Activated CD4-positive, CD25-positive, alpha-beta regulatory T cell treated with anti-CD3 and anti-CD28 coated beads, Interleukin-2, amount 50 U/mL, for 24 hours (primary cell): ENCODE data around the gene CHKB.
A peak's percentile ranks its signal among the peaks of the same experiment; 100 is the strongest.
"Not testable (repeated sequence)": the region's sequence is repeated elsewhere in the genome, so short reads cannot be mapped to it uniquely, and the experiment has no call there.

Experiments used
- ATAC-seq, 2 donors: fragments of 150-1000 bp; cut with Tn5 transposase; one replicate each; pipeline ENCODE4 v1.10.0; 2021; ENCODE audit warnings: mild to moderate bottlenecking in 1 of 2, moderate library complexity in 1 of 2

CHKB gene, protein sequence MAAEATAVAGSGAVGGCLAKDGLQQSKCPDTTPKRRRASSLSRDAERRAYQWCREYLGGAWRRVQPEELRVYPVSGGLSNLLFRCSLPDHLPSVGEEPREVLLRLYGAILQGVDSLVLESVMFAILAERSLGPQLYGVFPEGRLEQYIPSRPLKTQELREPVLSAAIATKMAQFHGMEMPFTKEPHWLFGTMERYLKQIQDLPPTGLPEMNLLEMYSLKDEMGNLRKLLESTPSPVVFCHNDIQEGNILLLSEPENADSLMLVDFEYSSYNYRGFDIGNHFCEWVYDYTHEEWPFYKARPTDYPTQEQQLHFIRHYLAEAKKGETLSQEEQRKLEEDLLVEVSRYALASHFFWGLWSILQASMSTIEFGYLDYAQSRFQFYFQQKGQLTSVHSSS

DNA sequence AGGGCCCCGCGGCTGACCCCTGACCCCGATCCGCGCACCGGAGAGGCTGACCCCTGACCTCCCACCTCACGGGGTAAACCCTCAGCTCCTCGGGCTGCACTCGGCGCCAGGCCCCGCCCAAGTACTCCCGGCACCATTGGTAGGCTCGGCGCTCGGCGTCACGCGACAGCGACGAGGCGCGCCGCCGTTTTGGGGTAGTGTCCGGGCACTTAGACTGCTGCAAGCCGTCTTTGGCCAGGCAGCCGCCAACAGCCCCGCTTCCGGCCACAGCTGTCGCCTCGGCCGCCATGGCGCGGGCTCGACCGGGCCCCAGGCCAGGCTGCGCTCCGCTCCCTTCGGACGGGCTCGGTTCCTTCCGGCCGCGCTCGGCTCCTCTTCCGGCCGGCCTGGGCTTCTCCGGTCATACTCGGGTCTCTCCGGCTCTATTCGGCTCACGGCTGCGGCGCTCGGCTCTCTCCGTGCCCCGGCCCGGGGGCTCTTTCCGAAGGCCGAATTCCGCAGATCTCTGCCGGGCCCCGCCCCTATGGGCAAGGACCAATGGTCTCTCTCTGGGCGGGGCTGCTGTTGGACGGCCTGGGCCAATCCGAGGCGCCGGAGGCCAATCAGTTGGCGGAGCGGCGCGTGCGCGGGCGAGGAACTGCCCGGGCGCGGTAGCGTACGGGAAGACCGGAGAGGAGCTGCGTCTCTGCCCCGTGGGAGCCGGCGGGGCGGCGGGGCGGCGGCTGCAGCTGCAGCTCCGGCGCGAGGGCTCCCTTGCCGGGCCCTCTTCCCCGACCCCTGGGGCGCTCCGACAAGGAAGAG, at the start of gene CHKB:
TSS of gene CHKB (minus strand) at position 357 of the 801 bp plus-strand sequence. CDS start at position 289, 68 bp downstream.
- peak; percentile 93 for ATAC-seq

DNA sequence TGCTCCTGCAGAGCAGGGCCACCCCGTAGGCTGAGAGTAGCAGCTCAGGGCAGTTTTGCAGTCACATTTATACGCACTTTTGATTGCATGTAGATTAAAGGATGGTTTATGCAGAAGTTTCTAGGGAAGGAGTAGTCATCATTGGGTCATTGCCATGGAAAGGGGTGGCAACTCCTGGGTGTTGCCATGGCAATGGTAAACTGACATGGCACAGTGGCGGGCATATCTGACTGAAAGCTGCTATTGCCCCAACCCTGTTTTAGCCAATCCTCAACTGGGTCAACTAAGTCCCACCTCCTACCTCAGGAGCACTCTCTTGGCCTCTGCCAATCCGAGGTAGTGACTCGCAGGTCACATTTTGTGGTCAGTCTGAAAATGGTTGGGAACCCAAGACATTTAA, 47.7 kb upstream of the CHKB start:
- ATAC-seq, result no peak

DNA sequence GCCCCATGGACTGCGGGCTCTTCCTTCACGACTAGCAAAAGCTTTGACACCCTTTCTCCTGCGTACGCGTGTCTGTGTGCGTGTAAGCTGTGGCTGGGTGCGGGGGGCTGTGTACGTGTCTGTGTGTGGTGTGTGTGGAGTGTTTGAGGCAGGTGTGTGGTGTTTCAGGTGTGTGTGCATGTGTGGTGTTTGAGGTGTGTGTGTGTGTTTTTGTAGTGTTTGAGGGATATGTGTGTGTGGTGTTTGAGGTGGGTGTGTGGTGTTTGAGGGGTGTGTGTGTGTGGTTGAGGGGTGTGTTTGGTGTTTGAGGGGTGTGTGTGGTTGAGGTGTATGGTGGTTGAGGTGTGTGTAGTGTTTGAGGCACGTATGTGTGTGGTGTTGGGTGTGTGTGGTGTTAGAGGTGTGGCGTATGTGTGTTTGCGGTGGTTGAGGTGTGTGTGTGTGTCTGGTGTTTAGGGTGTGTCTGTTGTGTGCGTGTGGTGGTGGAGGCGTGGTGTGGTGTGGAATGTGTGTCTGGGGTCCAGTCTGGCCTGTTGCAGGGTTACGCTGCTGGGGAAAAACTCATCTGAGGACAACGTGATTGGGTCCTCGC, 46.0 kb upstream of the CHKB start:
- ATAC-seq, result peak; percentile 5 to 15

DNA sequence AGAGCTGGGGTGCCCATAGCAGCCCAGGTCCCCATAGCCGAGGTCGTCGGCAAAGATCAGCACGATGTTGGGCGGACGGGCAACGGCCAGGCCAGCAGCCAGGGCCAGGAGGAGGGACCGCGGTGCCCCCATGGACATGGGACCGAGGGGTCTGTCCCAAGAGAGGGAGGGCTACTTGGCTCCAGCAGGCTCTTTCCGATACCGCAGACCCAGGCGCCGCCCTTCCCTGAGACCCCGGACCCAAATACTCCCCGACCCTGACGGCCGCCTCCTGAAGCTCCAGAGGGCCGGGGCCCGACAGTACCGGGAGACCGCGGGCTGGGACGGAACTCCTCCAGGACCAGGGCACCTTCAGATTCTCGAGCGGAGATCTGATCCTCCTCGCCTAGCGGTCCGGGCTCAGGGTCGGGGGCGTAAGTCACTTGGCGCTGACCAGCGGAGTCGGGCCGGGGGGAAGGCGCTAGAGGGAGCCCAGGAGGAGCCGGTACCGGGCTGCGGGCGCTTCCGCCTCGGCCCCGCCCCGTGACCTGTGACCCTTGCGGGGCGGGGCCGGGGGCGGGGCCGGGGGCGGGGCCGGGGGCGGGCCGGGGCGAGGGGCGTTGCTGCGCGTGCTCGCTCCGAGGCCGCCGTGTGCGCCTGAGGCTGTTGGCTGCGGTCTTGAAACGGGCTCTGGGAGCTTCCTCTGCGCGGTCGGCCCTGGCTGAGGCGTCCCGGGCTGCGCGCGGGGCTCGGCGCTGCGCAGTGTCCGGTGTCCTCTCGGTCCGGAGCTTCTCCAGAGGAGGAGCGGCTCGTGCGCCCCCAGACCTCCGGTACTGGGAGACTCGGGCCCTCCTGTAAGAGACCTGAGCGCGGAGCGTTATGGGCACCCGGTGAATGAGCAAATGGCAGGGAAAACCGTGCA, 45.2 kb upstream of the CHKB start, which contains the start of gene ARSA:
TSS of gene ARSA (minus strand) at position 511 of the 901 bp plus-strand sequence. CDS start at position 138, 373 bp downstream.
- ATAC-seq, result peak; percentile 92 to 95

DNA sequence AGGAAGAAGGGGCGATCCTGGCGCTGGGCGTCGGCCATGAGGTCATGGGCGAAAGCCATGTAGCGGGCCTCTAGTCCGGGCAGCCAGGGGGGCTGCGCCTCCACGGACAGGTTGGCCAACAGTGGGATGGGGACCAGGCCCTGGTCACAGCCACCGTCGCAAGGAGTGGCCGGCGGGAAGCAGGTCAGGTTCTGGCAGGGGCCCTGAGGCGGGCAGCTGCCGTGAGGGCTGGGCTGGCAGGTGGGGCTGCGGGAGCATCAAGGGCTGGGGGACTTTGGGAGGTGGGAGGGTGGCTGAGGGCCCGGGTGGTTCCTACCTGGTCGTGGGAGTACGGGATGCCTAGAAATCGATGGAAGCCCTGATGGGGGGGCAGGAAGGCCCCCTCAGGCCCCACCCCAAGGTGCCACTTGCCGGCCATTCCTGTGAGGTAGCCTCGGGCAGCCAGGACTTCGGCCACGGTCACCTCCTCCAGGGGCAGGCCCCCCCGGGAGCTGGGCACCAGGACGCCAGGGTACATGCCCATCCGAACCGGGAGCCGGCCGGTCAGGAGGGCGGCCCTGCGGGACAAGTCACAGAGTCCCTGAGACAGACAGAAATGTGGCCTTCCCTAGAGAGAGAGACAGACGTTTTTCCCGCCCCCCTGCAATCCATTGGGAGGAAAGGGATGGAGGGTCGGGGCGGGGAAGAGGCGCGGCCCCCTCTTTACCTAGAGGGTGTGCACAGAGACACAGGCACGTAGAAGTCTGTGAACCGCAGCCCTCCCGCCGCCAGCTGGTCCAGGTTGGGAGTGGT, 44.4 kb upstream of the CHKB start:
- ATAC-seq, result no peak

DNA sequence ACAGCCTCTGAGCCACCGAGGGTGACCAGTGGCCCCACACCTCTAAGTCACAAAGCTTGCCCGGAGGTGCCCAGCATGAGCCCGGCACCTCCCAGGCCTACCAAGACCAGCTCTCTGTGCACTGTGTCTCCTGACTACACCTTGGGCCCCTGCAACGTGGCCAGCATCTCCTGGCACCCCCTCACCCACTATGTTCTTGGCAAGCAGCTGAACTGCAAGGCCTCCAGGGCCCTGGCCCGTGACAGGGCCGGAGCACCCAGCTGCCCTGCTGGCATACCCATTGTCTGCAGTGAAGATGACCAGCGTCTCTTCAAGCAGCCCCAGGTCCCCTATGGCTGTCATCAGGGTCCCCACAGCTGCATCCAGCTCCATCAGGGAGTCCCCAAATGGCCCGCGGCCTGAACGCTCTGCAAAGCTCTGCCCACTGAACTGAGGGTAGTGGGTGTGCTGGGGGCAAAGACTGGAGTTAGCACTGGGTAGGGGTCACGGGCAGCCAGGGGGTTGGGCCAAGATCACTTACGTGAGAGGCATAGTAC, 43.7 kb upstream of the CHKB start:
- no peak for ATAC-seq

DNA sequence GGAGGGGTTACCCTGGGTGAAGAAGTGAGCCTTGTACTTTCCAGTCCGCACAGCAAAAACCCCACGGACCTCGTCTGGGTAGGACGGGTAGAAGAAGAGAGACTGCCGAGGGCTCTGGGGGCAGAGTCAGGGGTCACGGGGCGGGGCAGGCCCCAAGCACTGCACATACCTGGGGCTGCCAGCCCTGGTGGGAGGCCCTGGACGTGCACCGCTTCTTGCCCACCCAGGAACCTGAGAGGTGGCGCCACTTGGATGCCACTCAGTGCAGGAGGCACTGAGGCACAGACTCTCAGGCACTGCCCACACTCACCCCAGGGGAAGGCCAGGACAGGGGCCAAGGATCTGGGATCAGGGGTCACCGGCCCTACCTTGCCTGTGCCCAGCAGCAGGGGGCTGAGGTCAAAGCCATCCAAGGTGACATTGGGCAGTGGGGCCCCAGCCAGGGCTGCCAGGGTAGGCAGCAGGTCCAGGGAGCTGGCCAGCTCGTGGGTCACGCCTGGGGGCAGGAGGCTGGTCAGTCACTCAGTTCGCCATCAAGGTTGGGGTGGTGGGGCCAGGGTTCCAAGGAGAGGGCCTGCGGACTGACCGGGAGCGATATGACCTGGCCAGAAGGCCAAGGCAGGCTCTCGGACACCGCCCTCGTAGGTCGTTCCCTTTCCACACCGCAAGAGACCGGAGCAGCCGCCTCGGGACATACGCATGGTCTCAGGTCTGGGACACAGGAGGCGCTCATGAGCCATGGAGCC, 43.1 kb upstream of the CHKB start:
- ATAC-seq, result no peak

DNA sequence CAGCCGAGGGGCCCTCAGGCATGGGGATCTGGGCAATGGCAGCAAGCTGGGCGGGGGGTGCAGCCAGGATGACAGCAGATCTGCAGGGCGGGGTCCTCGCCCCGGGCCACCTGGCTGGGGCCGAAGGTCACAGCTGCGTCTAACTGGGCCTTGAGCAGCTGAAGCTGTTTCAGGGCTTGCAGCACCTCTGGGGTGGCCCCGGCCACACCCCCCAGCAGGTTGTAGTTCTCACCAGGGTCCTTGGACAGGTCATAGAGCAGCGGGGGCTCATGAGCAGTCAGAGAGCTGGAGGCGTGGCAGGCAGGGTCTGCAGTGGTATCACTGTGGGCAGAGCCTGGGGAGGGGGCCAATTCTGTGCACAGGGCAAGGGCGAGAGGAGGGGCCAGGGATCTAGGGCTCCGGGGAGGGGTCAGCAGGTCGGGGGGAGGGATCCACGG, 42.5 kb upstream of the CHKB start:
- ATAC-seq, result no peak

DNA sequence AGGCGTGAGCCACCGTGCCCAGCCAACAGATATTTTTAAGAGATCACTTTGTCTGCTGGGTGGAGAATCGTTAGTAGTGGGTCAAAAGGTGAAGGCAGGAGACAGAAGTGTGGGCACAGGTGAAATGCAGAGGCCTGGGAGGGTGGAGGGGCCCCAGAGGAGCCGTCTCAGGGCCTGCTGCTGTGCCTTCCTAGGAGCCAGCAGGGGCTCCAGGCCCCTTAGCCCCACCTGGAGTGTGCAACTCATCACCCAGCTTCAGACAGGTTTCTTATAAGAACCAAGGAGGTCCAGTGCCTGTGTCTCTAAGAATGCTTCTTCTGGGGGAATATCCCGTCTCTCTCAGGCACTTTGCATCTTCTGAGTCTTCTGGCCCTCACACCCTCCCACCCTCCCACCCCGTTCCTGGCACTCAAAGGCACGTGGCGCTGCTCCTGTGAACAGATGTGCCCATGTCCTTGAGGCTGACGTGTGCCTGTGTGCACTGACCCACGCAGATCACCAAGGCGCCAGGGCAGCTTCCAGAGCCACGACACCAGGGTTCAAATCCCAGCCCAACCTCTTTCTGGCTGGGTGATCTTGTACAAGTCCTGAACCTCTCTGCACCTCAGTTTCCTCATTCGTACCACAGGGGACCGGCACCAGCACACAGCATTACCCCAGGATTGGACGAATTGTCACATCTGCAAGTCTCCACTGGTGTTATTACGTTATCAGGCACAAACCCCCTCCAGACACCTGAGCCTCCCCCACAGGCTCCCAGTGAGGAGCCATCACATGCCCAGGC, 41.9 kb upstream of the CHKB start:
- ATAC-seq, result no peak

DNA sequence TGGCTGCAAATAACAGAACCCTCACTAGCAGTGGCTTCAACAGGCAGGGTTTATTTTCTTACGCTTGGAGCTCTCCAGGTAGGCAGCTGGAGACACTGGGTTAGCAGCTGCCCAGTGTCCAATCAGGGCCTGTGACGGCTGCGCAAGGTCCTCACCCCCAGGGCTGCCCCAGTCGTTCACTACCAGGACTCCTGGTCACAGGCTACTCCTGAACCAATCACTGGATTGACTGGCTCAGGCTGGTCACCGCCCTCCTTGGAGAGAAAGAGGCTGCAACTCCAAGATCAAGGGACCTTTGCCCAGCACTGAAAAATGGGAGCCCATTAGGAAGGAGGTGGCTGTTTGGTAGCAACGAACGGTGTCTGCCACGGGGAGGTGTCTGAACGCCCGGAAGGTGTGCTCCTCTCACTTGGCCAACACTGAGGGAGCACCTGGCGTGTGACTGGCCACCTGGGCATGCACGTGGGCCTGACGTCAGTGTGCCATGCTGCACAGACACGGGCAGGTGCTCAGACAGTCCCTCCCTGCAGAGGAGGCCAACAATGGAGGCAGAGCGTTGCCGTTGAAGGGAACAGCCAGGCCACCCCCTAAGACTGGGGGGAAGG, 40.2 kb upstream of the CHKB start:
- no peak for ATAC-seq

DNA sequence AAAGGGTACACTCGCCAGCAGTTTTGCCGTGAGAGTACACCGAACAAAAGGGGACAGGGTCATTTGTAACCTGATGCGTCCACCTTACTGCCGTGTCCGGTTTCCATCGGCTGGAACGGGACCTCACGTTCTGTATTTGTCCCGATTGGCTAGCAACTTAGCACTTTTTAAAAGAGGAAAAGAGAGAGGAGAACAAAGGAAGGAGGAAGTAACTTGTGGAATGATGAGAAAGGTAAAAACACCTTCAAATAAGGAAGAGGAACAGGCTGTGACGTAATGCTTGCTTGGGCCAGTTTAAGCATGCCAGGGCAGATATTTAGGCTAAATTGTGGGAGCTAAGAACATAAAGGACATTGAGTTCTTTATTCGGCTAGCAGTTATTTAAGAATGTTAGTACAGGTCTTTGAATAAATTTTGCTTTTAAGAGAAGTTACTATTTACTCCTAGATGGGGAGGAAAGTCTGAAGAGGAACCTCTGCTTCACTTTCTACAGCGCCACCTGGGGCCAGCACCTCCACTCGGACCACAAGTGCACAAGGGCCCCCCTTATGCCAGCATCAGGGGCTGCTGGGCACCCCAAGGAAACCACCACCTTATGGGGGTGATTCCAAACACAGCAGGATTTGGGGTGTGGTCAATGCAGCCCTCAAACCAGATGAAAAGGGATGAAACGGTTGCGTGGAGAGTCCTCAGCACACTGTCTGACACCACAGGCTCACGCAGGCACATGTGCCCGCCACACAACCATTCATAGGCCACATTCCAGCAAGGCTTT, 39.5 kb upstream of the CHKB start:
- no peak for ATAC-seq

DNA sequence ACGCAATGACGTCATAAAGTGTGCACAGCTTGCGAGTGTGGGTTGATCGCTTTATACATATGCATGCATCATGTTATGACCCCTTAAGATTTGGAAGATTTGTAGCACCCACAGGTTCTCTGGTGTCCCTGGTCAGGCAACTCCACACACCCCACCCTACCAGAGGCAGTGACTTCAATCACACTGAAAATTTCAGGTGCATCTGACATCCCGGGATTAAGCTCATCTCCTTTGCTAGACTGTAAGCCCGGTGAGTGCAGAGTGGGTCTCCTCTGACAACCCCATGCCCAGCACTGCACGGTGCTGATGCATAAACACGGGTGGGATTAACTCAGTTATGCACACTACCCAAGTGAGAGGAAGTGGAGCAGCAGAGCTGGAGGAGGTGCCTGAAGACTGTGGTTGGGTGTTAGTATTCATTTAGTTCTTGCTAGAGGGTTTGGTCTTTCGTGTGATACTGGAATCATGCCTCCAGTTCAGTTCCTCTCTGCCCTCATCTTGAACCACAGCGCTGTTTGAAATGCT, 38.8 kb upstream of the CHKB start:
- ATAC-seq, result peak; percentile 73 to 75

DNA sequence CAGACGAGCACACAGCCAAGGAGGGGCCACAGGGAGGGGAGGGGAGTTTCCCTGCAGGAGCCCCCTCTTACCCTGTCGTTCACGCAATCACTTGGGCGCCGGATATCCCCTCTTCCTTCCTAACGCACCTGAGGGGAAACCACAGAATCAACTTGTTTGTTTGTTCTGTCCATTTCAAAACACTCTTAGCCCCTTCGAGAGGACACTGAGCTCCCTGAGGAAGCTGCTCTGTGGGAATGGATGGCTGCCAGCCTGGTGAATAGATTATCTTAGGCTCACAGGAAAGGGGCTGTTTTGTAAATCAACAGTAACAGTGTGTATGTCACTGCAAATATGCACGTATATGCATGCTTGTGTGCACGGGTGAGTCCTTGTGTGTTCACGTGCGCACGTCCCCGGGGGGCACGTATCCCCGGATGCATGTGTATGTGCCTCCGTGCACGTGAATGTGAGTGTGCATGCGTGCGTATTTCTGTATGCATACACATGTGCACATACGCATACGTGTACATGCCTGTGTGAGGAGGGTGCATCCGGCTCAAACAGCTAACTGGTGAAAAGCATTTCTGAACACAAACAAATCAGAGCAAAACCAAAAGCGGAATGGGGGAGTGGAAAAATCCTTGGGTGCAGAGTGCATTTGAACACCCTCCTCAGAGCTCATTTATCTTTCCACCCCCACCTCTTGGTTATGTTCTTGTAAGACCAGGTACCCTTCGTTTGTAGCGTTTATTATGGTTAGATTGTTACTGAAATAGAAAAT, 38.1 kb upstream of the CHKB start:
- ATAC-seq, result peak; percentile 63 to 70

DNA sequence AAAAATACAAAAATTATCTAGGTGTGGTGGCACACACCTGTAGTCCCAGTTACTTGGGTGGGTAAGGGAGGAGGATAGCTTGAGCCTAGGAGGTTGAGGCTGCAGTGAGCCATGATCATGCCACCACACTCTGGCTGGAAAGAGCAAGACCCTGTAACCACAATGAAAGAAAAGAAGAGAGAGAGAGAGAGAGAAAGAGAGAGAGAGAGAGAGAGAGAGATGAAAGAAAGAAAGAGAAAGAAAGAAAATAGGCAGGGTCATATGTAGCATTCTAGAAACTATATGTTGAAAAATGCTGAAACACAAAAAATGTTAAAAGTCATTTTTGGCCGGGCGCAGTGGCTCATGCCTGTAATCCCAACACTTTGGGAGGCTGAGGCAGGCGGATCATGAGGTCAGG, 31.6 kb upstream of the CHKB start:
- ATAC-seq, result not testable (repeated sequence)

DNA sequence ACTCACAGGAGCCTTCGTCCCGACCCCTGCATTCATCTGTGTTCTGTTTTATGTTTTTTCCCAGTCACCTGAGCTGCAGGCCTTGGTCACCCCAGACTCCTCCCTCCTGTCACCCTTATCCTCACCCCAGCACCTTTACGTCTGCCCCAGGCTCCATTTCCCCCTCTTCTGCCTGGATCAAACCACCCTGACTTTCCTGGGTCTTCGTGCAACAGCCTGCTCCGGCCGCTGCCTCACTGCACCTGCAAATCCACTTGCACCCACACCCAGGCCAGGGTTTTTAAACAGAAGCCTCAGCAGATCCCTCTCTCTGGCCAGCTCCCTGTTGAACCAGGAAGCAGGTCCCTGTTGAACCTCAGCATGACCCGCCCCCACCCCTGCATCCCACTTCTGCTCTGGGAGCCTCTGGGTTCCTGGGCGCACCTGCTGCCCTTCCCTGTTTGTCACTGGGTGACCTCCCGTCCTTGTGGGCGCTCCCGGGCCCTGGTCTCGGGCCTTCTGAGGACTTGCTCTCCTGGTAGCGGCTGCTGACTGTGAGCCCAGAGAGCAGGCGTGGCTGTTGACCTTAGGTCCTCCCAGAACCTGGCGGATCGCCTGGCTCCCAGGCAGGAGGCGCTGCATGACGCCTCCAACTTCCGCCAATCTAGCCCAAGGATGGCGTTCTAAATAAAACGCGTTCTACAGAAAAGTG, 30.8 kb upstream of the CHKB start:
- ATAC-seq, result no peak

DNA sequence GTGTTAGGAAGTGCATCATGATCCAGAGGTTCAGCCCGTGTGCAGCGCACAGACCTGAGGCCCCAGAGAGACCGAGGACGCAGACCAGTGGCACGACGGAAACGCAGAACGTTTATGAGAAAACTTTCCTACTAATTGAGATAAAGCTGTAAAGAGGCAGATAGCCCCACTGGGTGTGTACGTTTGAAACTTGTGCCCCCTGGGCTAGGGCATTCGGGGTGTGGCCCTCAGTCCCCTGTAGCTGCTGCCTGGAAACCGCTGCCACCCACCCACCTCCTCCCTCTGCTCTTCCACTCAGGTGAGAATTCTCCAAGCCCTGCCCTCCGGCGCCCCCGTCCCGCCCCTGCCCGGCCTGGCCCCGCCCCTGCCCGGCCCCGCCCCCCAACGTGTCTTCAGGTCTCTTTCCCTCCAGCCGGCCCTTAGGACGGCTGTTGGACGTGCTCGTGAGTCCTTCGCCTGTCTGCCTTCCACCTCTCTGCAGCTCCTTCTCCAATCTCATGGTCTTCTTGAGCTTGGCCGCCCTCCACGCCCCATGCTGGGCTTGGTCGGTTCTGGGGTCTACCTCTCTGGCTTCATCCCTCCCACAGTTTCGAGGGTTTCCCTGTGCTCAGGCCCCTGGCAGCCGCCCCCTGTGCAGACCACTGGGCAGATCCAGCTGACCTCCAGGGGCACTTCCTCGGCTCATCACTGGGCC, 30.0 kb upstream of the CHKB start:
- peak in 1 of 2 donors; percentile 43 for ATAC-seq
